K562 (cell line): ENCODE measurements around the gene NUP62. TPM values are rescaled to one million over a fixed set of nuclear protein-coding genes. Genes with fewer than 3 reads are reported as not detected.

ENCODE experiments used
- ATAC-seq: fragments of 200-7000 bp; cut with Tn5 transposase; 3 replicates; pipeline ENCODE4 v1.9.1; 2020; ENCODE audit warnings: moderate library complexity
- BruUV-seq: library from RNA; stranded (reverse); fragments of 400-500 nt; replicated peaks from 2 replicates; lab custom pipeline; 2021; lab: Mats Ljungman, UMichigan
- CTCF ChIA-PET: fragments of 300-600 bp; formaldehyde crosslinking; extraction: SDS; loops from one replicate; lab custom pipeline; 2021; ENCODE audit warnings: low intra/inter-chr PET ratio; lab: Yijun Ruan, JAX
- POLR2A ChIA-PET: fragments of 300-600, 350-650 bp; sonication (Branson Sonifier 250); formaldehyde crosslinking; extraction: SDS; loops from one replicate; lab custom pipeline; 2021; ENCODE audit warnings: antibody characterized with exemption, inconsistent platforms; lab: Yijun Ruan, JAX
- DNase-seq, 4 experiments: peaks; one replicate each; pipeline versions ENCODE4 v3.0.0 to v3.0.0-alpha.2; 2011 to 2018; ENCODE audit warnings: low spot score in 3 of 4, mixed read lengths in 3 of 4; ENCODE audit errors: extremely low read depth in 1 of 4
- FAIRE-seq: peaks from 2 replicates; lab custom pipeline; 2011; peaks lifted over from hg19 to GRCh38; lab: Jason Lieb, UNC
- H2AFZ ChIP-seq: 2 replicates; pipeline ENCODE4 v1.6.0; 2011; ENCODE audit warnings: low read depth, low read length, control low read depth, inconsistent platforms
- H3K27ac ChIP-seq: fragments of 200-600 bp; 3 replicates; pipeline ENCODE4 v1.8.0; 2011; ENCODE audit warnings: low read depth, mild to moderate bottlenecking, control low read depth, inconsistent platforms, low read length, moderate library complexity, mixed read lengths; ENCODE audit errors: extremely low read depth
- H3K27me3 ChIP-seq, 2 experiments: fragments of 300-600 bp in 1 of 2; 2 replicates in 1 of 2; 3 replicates in 1 of 2; pipeline versions ENCODE4 v1.6.0 to v1.8.0; 2011; ENCODE audit warnings: inconsistent platforms in 2 of 2, low read length in 2 of 2, mild to moderate bottlenecking in 1 of 2, mixed read lengths in 1 of 2, moderate library complexity in 1 of 2; ENCODE audit not compliant: control insufficient read depth in 2 of 2, insufficient read depth in 2 of 2
- H3K36me3 ChIP-seq: fragments of 300-600 bp; 3 replicates; pipeline ENCODE4 v1.8.0; 2011; ENCODE audit warnings: mild to moderate bottlenecking, low read length, inconsistent platforms; ENCODE audit not compliant: control insufficient read depth, insufficient read depth
- H3K4me1 ChIP-seq, 2 experiments: fragments of 200-600 bp in 1 of 2; replicated peaks in 1 of 2; 2 replicates in 1 of 2; 3 replicates in 1 of 2; pipeline versions ENCODE4 v1.5.1 to v1.8.0; 2011; ENCODE audit warnings: inconsistent platforms in 2 of 2, low read length in 2 of 2, mild to moderate bottlenecking in 1 of 2, mixed read lengths in 1 of 2, moderate library complexity in 1 of 2; ENCODE audit not compliant: control insufficient read depth in 2 of 2, insufficient read depth in 2 of 2
- H3K4me2 ChIP-seq: 2 replicates; pipeline ENCODE4 v1.6.1; 2011; ENCODE audit warnings: low read length, control low read depth, inconsistent platforms, mixed read lengths; ENCODE audit not compliant: insufficient read depth
- H3K4me3 ChIP-seq: fragments of 200-600 bp; sonication (generic), shearing (Covaris generic); 2 replicates; pipeline ENCODE4 v1.5.1; 2016; ENCODE audit warnings: control low read depth, inconsistent platforms
- H3K79me2 ChIP-seq: fragments of 200-600 bp; 3 replicates; pipeline ENCODE4 v1.8.0; 2011; ENCODE audit warnings: low read length, inconsistent platforms; ENCODE audit not compliant: control insufficient read depth, insufficient read depth
- H3K9ac ChIP-seq, 2 experiments: 2 replicates each; pipeline versions ENCODE4 v1.6.0 to v1.6.1; 2011; ENCODE audit warnings: low read depth in 2 of 2, low read length in 2 of 2, control low read depth in 1 of 2, inconsistent platforms in 1 of 2, mild to moderate bottlenecking in 1 of 2, mixed read lengths in 1 of 2; ENCODE audit not compliant: insufficient read depth in 1 of 2
- H3K9me1 ChIP-seq: one replicate; pipeline ENCODE4 v1.6.0; 2011; ENCODE audit warnings: inconsistent platforms, mild to moderate bottlenecking, low read length, moderate library complexity; ENCODE audit not compliant: control insufficient read depth, insufficient read depth
- H3K9me3 ChIP-seq: replicated peaks from 2 replicates; pipeline ENCODE4 v1.5.1; 2011; ENCODE audit warnings: low read depth, low read length, inconsistent platforms; ENCODE audit not compliant: control insufficient read depth, insufficient read depth
- H4K20me1 ChIP-seq: replicated peaks from 2 replicates; pipeline ENCODE4 v1.6.1; 2011; ENCODE audit warnings: low read length, inconsistent platforms, mixed read lengths; ENCODE audit not compliant: control insufficient read depth, insufficient read depth
- CXXC5 ChIP-seq: fragments of 250-450 bp; sonication (Bioruptor Pico); IDR thresholded peaks from 2 replicates; pipeline ENCODE4 v1.8.0; 2022; ENCODE audit warnings: inconsistent platforms, mild to moderate bottlenecking, moderate library complexity
- DMBX1 ChIP-seq: fragments of 250-450 bp; sonication (Bioruptor Pico); IDR thresholded peaks from 2 replicates; pipeline ENCODE4 v1.8.0; 2022; ENCODE audit warnings: inconsistent platforms, mild to moderate bottlenecking, moderate library complexity, borderline replicate concordance
- WGBS: fragments of 100-300 bp; shearing (Covaris generic); methylation state at CpG from one replicate; pipeline ENCODE4 v1.1.6; 2016; ENCODE audit warnings: low coverage, mixed read lengths; ENCODE audit not compliant: insufficient coverage; ENCODE audit errors: missing lambda C conversion rate; 5-methylcytosine and 5-hydroxymethylcytosine counted together
- in situ Hi-C: fragments of 300-500 bp; cut with MboI; formaldehyde crosslinking; loops from 4 replicates; pipeline ENCODE4 v1.15.0; 2018; ENCODE audit warnings: inconsistent platforms, mixed read lengths
- intact Hi-C: fragments of 100-400 bp; cut with micrococcal nuclease; formaldehyde crosslinking; loops from 2 replicates; pipeline ENCODE4 v1.14.2; 2022
- polyA plus RNA-seq, 8 experiments: library from polyadenylated mRNA; depleted of rRNA in 4 of 8; stranded (reverse) in 5 of 8; unstranded in 3 of 8; fragments of >200 nt; fragmentation: Nextera tagmentation in 2 of 8; fragmentation: Illumina TruSeq in 1 of 8; extraction: Ambion mirVana in 2 of 8; extraction: Trizol in 1 of 8; gene quantifications; 2 replicates each; pipeline versions ENCODE4 v1.2.1 to v1.2.3, GENCODE V29; 2011 to 2014; ENCODE audit warnings: inconsistent platforms in 1 of 8, missing spikeins in 1 of 8
- total RNA-seq, 7 experiments: library from RNA; depleted of rRNA in 6 of 7; stranded (reverse); fragments of >200 nt in 6 of 7; fragmentation: Illumina TruSeq in 2 of 7; extraction: Trizol in 2 of 7; gene quantifications; 2 replicates each; pipeline versions ENCODE4 v1.2.1 to v1.2.3, GENCODE V29; 2011 to 2021; ENCODE audit warnings: low replicate concordance in 1 of 7
- TF ChIP-seq, protein P1 (sequence below): fragments of 450-650 bp; formaldehyde crosslinking; IDR thresholded peaks from 2 replicates; pipeline ENCODE4 v1.4.0; 2020; ENCODE audit warnings: mild to moderate bottlenecking, moderate library complexity

NUP62 gene
- total and polyA plus RNA-seq, 9 of the 15 experiments (the other 6 are each of a cell fraction or from before 2014, with no cell fraction given), result 16.9 to 109 (median 66.0) TPM

DNA sequence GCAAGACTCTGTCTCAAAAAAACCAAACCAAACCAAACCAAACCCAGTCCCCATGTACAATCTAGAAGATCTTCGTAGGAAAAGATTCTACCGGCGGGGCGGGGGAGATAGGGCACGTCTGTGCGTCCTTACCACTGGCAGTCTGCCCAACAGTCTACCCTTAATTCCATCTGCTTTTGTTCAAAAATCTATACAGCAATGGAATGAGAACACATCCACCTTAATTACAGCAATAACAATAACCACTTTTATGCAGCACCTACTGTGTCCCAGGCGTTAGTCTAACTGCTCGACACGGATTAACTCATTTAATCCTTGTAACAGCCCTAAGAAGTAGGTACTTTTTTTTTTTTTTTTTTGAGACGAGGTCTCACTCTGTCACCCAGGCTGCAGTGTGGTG lies 2.8 kb downstream of the NUP62 start:
- TF ChIP-seq CXXC5 (CRISPR knock-in tag), result peak; percentile 25
- TF ChIP-seq, protein P1, sequence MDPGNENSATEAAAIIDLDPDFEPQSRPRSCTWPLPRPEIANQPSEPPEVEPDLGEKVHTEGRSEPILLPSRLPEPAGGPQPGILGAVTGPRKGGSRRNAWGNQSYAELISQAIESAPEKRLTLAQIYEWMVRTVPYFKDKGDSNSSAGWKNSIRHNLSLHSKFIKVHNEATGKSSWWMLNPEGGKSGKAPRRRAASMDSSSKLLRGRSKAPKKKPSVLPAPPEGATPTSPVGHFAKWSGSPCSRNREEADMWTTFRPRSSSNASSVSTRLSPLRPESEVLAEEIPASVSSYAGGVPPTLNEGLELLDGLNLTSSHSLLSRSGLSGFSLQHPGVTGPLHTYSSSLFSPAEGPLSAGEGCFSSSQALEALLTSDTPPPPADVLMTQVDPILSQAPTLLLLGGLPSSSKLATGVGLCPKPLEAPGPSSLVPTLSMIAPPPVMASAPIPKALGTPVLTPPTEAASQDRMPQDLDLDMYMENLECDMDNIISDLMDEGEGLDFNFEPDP (CRISPR knock-in tag), result no peak
- TF ChIP-seq DMBX1 (CRISPR knock-in tag), result peak; percentile 18; the same call in 1 of the 2 replicates

More for the DNA sequence above, 2.8 kb downstream of the NUP62 start:
- Histone ChIP-seq H3K4me1 (peaks cover 38 to 66% of the 10 kb centered on the region in 2 experiments), H3K4me2 (peak overlapping the region; percentile 97), H3K9ac (peak overlapping the region in 1 of 2 experiments; percentile 94; a peak in 1 of 4 replicates), H4K20me1 (peaks cover 18% of the 10 kb centered on the region), H3K9me3 (no peaks in the 10 kb centered on the region), H3K36me3 (peaks cover 65% of the 10 kb centered on the region), H3K79me2 (peaks cover 96% of the 10 kb centered on the region), H3K4me3 (peak overlapping the region; percentile 55; the same call in 1 of the 2 replicates), H2AFZ (no peak overlapping the region), H3K27ac (no peak overlapping the region; the same call in 1 of the 3 replicates), H3K9me1 (peaks cover 13% of the 10 kb centered on the region), H3K27me3 (no peaks in the 10 kb centered on the region)
- FAIRE-seq (no peak), DNase-seq (peak in 1 of 4 experiments; percentile 3), ATAC-seq (no peak)
- 60% methylated on average over 8 of the region's 10 CpGs for WGBS
- ChIA-PET POLR2A (interaction anchor here (6.4 kb wide), 1 partner anchor 12 kb away, joined by 105 read pairs; no protein-coding TSS in a partner anchor), CTCF (no interaction called here)
- in situ Hi-C loops (no loop called here), intact Hi-C loops (loop anchor here (5.0 kb wide), 1 partner anchor 59 kb away; the partner anchor contains the start of gene PNKP)
- no TSS peak for BruUV-seq
